A673 (cell line): ENCODE results near the gene TBC1D22A. TPM values are rescaled to one million over a fixed set of nuclear protein-coding genes. Genes with fewer than 3 reads are reported as not detected.

Experiments used
- BruUV-seq: library from RNA; stranded (reverse); fragments of 400-500 nt; replicated peaks from 2 replicates; lab custom pipeline; 2021; lab: Mats Ljungman, UMichigan
- CTCF ChIA-PET: fragments of 300-600 bp; sonication (Branson Sonifier 250); formaldehyde crosslinking; loops from one replicate; lab custom pipeline; 2022; ENCODE audit warnings: antibody characterized with exemption; lab: Charles Lee
- POLR2A ChIA-PET: fragments of 300-600 bp; sonication (Branson Sonifier 250); formaldehyde crosslinking; loops from one replicate; lab custom pipeline; 2022; ENCODE audit warnings: antibody characterized with exemption; ENCODE audit not compliant: low non-redundant PET; lab: Charles Lee
- DNase-seq: peaks from one replicate; pipeline ENCODE4 v3.0.0-alpha.2; 2015; ENCODE audit warnings: low spot score
- H3K27ac ChIP-seq: fragments of 200-600 bp; sonication (generic); 2 replicates; pipeline ENCODE4 v1.5.1; 2016; ENCODE audit warnings: mixed run types, low read depth, mild to moderate bottlenecking, mixed read lengths, antibody characterized with exemption, low read length; ENCODE audit not compliant: poor library complexity, severe bottlenecking
- H3K27me3 ChIP-seq: fragments of 200-600 bp; sonication (generic); replicated peaks from 2 replicates; pipeline ENCODE4 v1.6.1; 2017; ENCODE audit warnings: mixed run types, low read depth, mild to moderate bottlenecking, mixed read lengths, antibody characterized with exemption, low read length; ENCODE audit not compliant: insufficient read depth, poor library complexity
- H3K36me3 ChIP-seq: fragments of 200-600 bp; sonication (generic); 2 replicates; pipeline ENCODE4 v1.6.1; 2016; ENCODE audit warnings: mixed run types, mild to moderate bottlenecking, mixed read lengths, antibody characterized with exemption, low read length; ENCODE audit not compliant: insufficient read depth, poor library complexity, severe bottlenecking
- H3K4me1 ChIP-seq: fragments of 200-600 bp; sonication (generic); 2 replicates; pipeline ENCODE4 v1.6.1; 2017; ENCODE audit warnings: mixed run types, mild to moderate bottlenecking, mixed read lengths, antibody characterized with exemption, low read length; ENCODE audit not compliant: insufficient read depth, poor library complexity, severe bottlenecking
- H3K4me3 ChIP-seq: fragments of 200-600 bp; sonication (generic); 2 replicates; pipeline ENCODE4 v1.5.1; 2016; ENCODE audit warnings: low read depth, mixed run types, mild to moderate bottlenecking, mixed read lengths, low read length; ENCODE audit not compliant: poor library complexity, severe bottlenecking
- H3K9me3 ChIP-seq: fragments of 200-600 bp; sonication (generic); 2 replicates; pipeline ENCODE4 v1.6.1; 2016; ENCODE audit warnings: mixed run types, low read depth, mild to moderate bottlenecking, mixed read lengths, antibody characterized with exemption, low read length; ENCODE audit not compliant: poor library complexity, severe bottlenecking
- EZH2 ChIP-seq: fragments of 200-600 bp; sonication (generic); IDR thresholded peaks from 2 replicates; pipeline ENCODE4 v1.6.1; 2017; ENCODE audit warnings: borderline replicate concordance, low read depth, mild to moderate bottlenecking, mixed read lengths, antibody characterized with exemption, low read length; ENCODE audit not compliant: poor library complexity, severe bottlenecking
- intact Hi-C: fragments of 100-400 bp; cut with micrococcal nuclease; formaldehyde crosslinking; loops from one replicate; pipeline ENCODE4 v1.10.0; 2022; ENCODE audit not compliant: unreplicated experiment
- total RNA-seq: library from RNA; stranded (reverse); gene quantifications from 2 replicates; pipeline ENCODE4 v1.2.3, GENCODE V29; 2021
- TF ChIP-seq, protein P1 (sequence below): fragments of 300-800, 200-600 bp; sonication (generic); conservative IDR thresholded peaks from 2 replicates; pipeline ENCODE4 v1.5.1; 2017; ENCODE audit warnings: low read depth, mild to moderate bottlenecking, antibody characterized with exemption, low read length, moderate library complexity, mixed read lengths

TBC1D22A gene
- total RNA-seq, 1 experiment from 2014 or later: 22.5 TPM

DNA sequence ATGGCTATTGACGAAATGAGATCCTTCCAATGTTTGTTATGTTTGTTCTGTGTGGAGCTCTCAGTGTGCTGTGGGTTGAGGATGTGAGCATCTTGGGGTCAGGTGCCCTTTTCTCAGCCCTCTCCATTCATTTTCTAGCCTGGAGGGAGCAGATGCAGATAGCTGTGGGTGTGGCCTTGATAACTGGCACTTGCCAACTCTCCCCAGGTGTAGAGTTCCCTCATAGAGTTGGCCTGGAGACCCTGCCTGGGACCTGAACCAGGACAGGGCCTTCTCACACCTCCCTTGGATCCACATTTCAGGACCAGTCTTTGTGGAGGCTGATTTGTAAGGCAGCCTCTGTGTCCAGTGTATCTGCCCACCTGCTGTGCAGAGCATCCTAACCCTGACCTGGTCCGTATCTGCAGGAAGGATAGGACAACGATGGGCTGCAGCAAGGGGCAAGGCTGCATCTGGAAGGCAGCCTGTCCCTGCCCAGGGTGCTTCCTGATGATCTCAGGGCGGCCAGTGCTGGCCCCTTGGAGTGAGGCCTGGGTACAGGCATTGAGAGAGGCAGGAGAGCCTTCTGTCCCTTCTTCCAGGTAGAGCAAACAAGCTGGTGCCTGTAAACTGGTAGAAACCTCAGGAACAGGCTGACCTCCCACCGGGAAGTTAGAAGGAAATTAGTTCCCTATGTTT is 245.9 kb downstream of the TBC1D22A start:
- intact Hi-C loops: no loop called here
- POLR2A ChIA-PET: no interaction called here
- no peak overlapping the region for H3K4me3 ChIP-seq
- H3K36me3 ChIP-seq: no peaks in the 10 kb centered on the region
- CTCF ChIA-PET: no interaction called here
- no peaks in the 10 kb centered on the region for H3K9me3 ChIP-seq
- no peak for DNase-seq
- no TSS peak for BruUV-seq
- H3K27me3 ChIP-seq: no peaks in the 10 kb centered on the region
- H3K27ac ChIP-seq: no peak overlapping the region
- TF ChIP-seq, protein P1, sequence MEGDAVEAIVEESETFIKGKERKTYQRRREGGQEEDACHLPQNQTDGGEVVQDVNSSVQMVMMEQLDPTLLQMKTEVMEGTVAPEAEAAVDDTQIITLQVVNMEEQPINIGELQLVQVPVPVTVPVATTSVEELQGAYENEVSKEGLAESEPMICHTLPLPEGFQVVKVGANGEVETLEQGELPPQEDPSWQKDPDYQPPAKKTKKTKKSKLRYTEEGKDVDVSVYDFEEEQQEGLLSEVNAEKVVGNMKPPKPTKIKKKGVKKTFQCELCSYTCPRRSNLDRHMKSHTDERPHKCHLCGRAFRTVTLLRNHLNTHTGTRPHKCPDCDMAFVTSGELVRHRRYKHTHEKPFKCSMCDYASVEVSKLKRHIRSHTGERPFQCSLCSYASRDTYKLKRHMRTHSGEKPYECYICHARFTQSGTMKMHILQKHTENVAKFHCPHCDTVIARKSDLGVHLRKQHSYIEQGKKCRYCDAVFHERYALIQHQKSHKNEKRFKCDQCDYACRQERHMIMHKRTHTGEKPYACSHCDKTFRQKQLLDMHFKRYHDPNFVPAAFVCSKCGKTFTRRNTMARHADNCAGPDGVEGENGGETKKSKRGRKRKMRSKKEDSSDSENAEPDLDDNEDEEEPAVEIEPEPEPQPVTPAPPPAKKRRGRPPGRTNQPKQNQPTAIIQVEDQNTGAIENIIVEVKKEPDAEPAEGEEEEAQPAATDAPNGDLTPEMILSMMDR: no peak
- no peaks in the 10 kb centered on the region for H3K4me1 ChIP-seq

DNA sequence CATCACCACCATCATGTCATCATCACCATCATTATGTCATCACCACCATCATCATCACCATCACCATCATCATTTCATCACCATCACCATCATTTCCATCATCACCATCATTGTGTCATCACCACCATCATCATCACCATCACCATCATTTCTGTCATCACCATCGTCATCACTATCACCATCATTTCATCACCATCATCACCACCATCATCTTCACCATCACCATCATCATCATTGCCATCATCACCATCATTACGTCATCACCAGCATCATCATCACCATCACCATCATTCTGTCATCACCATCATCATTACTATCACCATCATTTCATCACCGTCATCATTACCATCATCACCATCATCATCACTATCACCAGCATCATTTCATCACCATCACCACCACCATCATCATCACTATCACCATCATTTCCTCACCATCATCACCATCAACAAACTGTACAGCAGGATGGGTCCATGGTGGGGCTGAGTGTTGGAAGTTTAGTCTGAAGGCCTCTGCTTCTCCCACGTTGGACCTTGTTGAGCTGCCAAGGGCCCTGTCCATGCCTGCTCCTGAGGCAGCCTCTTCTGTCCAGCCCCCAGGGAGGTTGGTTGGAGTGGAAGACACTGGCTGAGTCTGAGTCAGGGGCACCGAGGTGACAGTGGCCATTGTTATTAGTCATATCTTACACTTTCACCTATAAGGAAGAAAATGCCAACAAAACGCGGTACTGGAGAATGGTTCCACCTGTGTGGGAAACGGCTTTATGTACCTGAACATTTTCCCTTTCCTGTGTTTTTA is 247.1 kb downstream of the TBC1D22A start:
- H3K9me3 ChIP-seq: no peaks in the 10 kb centered on the region
- CTCF ChIA-PET: no interaction called here
- H3K4me1 ChIP-seq: no peaks in the 10 kb centered on the region

DNA sequence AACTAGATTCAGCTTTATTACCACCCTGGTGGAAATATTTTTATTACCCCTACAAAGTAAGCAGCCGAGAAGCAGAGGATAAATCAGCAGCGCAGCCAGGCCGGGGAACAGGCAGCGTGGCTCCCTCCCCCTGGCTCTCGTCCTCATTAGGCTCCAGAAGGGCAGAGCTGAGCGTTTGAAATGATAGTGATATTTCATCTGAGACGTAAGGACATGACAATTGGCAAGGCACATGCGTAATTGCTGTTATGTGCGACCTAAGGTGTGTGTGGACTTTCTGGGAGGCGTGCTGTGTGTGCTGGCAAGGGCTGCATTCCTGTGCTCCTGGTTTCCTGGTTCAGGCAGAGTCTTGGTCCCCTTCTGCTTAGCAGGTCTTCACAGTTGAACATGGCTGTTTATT is 247.8 kb downstream of the TBC1D22A start:
- Histone ChIP-seq H3K27ac (no peak overlapping the region), H3K4me3 (no peak overlapping the region), H3K4me1 (no peaks in the 10 kb centered on the region), H3K9me3 (no peaks in the 10 kb centered on the region), H3K36me3 (no peaks in the 10 kb centered on the region), H3K27me3 (no peaks in the 10 kb centered on the region)
- ChIA-PET CTCF (no interaction called here), POLR2A (no interaction called here)
- TF ChIP-seq EZH2: no peak
- TF ChIP-seq, protein P1: no peak
- no TSS peak for BruUV-seq
- no peak for DNase-seq
- intact Hi-C loops: no loop called here

More for the DNA sequence above, 247.1 kb downstream of the TBC1D22A start:
- H3K4me3 ChIP-seq: no peak overlapping the region
- H3K36me3 ChIP-seq: no peaks in the 10 kb centered on the region
- TF ChIP-seq, protein P1: no peak
- no peak for TF ChIP-seq EZH2
- no peaks in the 10 kb centered on the region for H3K27me3 ChIP-seq
- POLR2A ChIA-PET: no interaction called here
- BruUV-seq: no TSS peak
- DNase-seq: no peak
- H3K27ac ChIP-seq: no peak overlapping the region
- intact Hi-C loops: no loop called here
